GM08714 (cell line): Measurements from ENCODE around the gene WWC2.
"Not testable (repeated sequence)": the region's sequence is repeated elsewhere in the genome, so short reads cannot be mapped to it uniquely, and the experiment has no call there.

ENCODE experiments used
- H3K4me3 ChIP-seq: fragments of 200-500 bp; sonication (Bioruptor generic); 2 replicates; pipeline ENCODE4 v1.5.1; 2014; ENCODE audit warnings: mild to moderate bottlenecking, low read length, inconsistent platforms
- ZNF274 ChIP-seq: IDR thresholded peaks from 2 replicates; pipeline ENCODE4 v1.6.1; 2012; ENCODE audit warnings: mild to moderate bottlenecking, low read depth, low read length

The WWC2 gene

GRCh38 chr4:183118585-183118984 lies 19.5 kb downstream of the WWC2 start:
- H3K4me3 ChIP-seq = no peak overlapping the region
- TF ChIP-seq ZNF274 = no peak

GRCh38 chr4:183121660-183122059 lies 22.6 kb downstream of the WWC2 start:
- H3K4me3 ChIP-seq = not testable (repeated sequence)

- no peak overlapping the region for H3K4me3 ChIP-seq
- TF ChIP-seq ZNF274 = no peak
Measured at GRCh38 chr4:183124228-183124627, 25.2 kb downstream of the WWC2 start.

GRCh38 chr4:183124865-183125264 lies 25.8 kb downstream of the WWC2 start:
- no peak for TF ChIP-seq ZNF274
- no peak overlapping the region for H3K4me3 ChIP-seq

GRCh38 chr4:183129125-183129524 lies 30.1 kb downstream of the WWC2 start:
- H3K4me3 ChIP-seq = no peak overlapping the region
- TF ChIP-seq ZNF274 = no peak

GRCh38 chr4:183129675-183130074 lies 30.6 kb downstream of the WWC2 start:
- no peak overlapping the region for H3K4me3 ChIP-seq
- TF ChIP-seq ZNF274 = no peak

GRCh38 chr4:183130328-183131155 lies 31.5 kb downstream of the WWC2 start:
- no peak overlapping the region for H3K4me3 ChIP-seq
- no peak for TF ChIP-seq ZNF274

GRCh38 chr4:183132081-183132480 lies 33.0 kb downstream of the WWC2 start:
- no peak for TF ChIP-seq ZNF274

GRCh38 chr4:183132865-183133264 lies 33.8 kb downstream of the WWC2 start:
- no peak for TF ChIP-seq ZNF274

More at GRCh38 chr4:183132081-183132480, 33.0 kb downstream of the WWC2 start:
- H3K4me3 ChIP-seq = no peak overlapping the region

GRCh38 chr4:183136855-183137254 lies 37.8 kb downstream of the WWC2 start:
- H3K4me3 ChIP-seq = no peak overlapping the region
- TF ChIP-seq ZNF274 = no peak

More at GRCh38 chr4:183132865-183133264, 33.8 kb downstream of the WWC2 start:
- no peak overlapping the region for H3K4me3 ChIP-seq

GRCh38 chr4:183139058-183139750 lies 40.1 kb downstream of the WWC2 start:
- no peak for TF ChIP-seq ZNF274
- H3K4me3 ChIP-seq = no peak overlapping the region

- no peak overlapping the region for H3K4me3 ChIP-seq
- no peak for TF ChIP-seq ZNF274
Measured at GRCh38 chr4:183139972-183140570, 41.0 kb downstream of the WWC2 start.

- no peak overlapping the region for H3K4me3 ChIP-seq
- no peak for TF ChIP-seq ZNF274
Measured at GRCh38 chr4:183140911-183141320, 41.9 kb downstream of the WWC2 start.

- no peak for TF ChIP-seq ZNF274
- no peak overlapping the region for H3K4me3 ChIP-seq
Measured at GRCh38 chr4:183141997-183142396, 42.9 kb downstream of the WWC2 start.

GRCh38 chr4:183142571-183143550 lies 43.8 kb downstream of the WWC2 start:
- TF ChIP-seq ZNF274 = no peak
- no peak overlapping the region for H3K4me3 ChIP-seq
